Transverse colon (tissue), 4 donors: ENCODE measurements around the gene SLC6A9. TPM values are rescaled to one million over a fixed set of nuclear protein-coding genes. Genes with fewer than 3 reads are reported as not detected.
A peak's percentile ranks its signal among the peaks of the same experiment; 100 is the strongest.

Experiments used
- DNase-seq: peaks from one replicate; pipeline ENCODE4 v3.0.0-alpha.2; 2019
- H3K27ac ChIP-seq, 4 donors: fragments of 200-600 bp; sonication (generic); 2 replicates each; pipeline ENCODE4 v1.5.1; 2016 to 2018; ENCODE audit warnings: inconsistent platforms in 4 of 4
- H3K27me3 ChIP-seq: fragments of 200-600 bp; sonication (generic); 2 replicates; pipeline ENCODE4 v1.5.1; 2017; ENCODE audit warnings: inconsistent platforms
- H3K36me3 ChIP-seq, 4 donors: fragments of 200-600 bp; sonication (generic); 2 replicates each; pipeline ENCODE4 v1.5.1; 2017 to 2019; ENCODE audit warnings: inconsistent platforms in 4 of 4
- H3K4me1 ChIP-seq, 4 donors: fragments of 200-600 bp; sonication (generic); 2 replicates each; pipeline ENCODE4 v1.5.1; 2017 to 2020; ENCODE audit warnings: inconsistent platforms in 4 of 4
- H3K4me3 ChIP-seq, 4 donors: fragments of 200-600 bp; sonication (generic); 1 replicate in 1 of 4; 2 replicates in 3 of 4; pipeline versions ENCODE4 v1.5.1 to v1.6.1; 2017 to 2019; ENCODE audit warnings: inconsistent platforms in 4 of 4
- H3K9me3 ChIP-seq, 2 donors: fragments of 200-600 bp; sonication (generic); 2 replicates each; pipeline ENCODE4 v1.5.1; 2017 to 2019; ENCODE audit warnings: inconsistent platforms in 2 of 2
- CTCF ChIP-seq, 5 experiments: fragments of 200-600 bp in 3 of 5; fragments of 450-650 bp in 2 of 5; sonication (generic) in 3 of 5; IDR thresholded peaks; 1 replicate in 2 of 5; 2 replicates in 3 of 5; pipeline ENCODE4 v1.5.1; 2016 to 2017; ENCODE audit warnings: antibody characterized with exemption in 5 of 5, inconsistent platforms in 3 of 5, mild to moderate bottlenecking in 2 of 5, moderate library complexity in 1 of 5
- EP300 ChIP-seq: sonication (generic); formaldehyde crosslinking; IDR thresholded peaks from one replicate; pipeline ENCODE4 v1.6.1; 2017; ENCODE audit warnings: antibody characterized with exemption, low read depth
- POLR2A ChIP-seq: fragments of 450-650 bp; IDR thresholded peaks from one replicate; pipeline ENCODE4 v1.6.1; 2016; ENCODE audit warnings: antibody characterized with exemption, mild to moderate bottlenecking, moderate library complexity
- POLR2AphosphoS5 ChIP-seq, 3 donors: sonication (generic); formaldehyde crosslinking; IDR thresholded peaks; one replicate each; pipeline ENCODE4 v1.6.1; 2016; ENCODE audit warnings: antibody characterized with exemption in 3 of 3
- WGBS, 2 donors: methylation state at CpG; one replicate each; pipeline ENCODE4 v1.1.5; 2018; ENCODE audit warnings: low coverage in 1 of 2; 5-methylcytosine and 5-hydroxymethylcytosine counted together
- in situ Hi-C, 4 donors: fragments of 200-750 bp; cut with MboI; loops; one replicate each; pipeline versions ENCODE4 v1.15.0 to v1.15.1; 2017; ENCODE audit warnings: low sequenced_read_pairs in 3 of 4, low pct_ligation_motif_present in 1 of 4, low pct_unique_long_range_greater_than_20kb in 1 of 4
- intact Hi-C: fragments of 100-400 bp; cut with DNase I; formaldehyde crosslinking; loops from one replicate; pipeline ENCODE4 v1.15.1; 2023; ENCODE audit warnings: low total_unique reads
- total RNA-seq, 4 donors: library from RNA; depleted of rRNA; stranded (reverse); fragments of >200 nt; gene quantifications; one replicate each; pipeline ENCODE4 v1.1.0, GENCODE V29; 2016

Gene SLC6A9
- total RNA-seq, 4 donors from 2014 or later = 22.4 to 31.8 (median 29.5) TPM

- H3K27me3 ChIP-seq = no peaks in the 10 kb centered on the region
- H3K9me3 ChIP-seq = no peaks in the 10 kb centered on the region
- H3K36me3 ChIP-seq = no peaks in the 10 kb centered on the region
- intact Hi-C loops (no loop called here), in situ Hi-C loops (no loop called here)
- H3K4me3 ChIP-seq = no peak overlapping the region
- no peak overlapping the region for H3K27ac ChIP-seq
- TF ChIP-seq POLR2A (no peak), CTCF (IDR thresholded peaks at IDR 0.05) (no peak)
- 85 to 100% methylated on average over 1 to 2 of the region's 2 CpGs for WGBS, 2 donors
- peaks cover 0 to 15% (median 11%) of the 10 kb centered on the region in 4 donors for H3K4me1 ChIP-seq
- DNase-seq = no peak
Observed at GRCh38 chr1:44061857-44062256, 30.6 kb upstream of the SLC6A9 start.

- in situ Hi-C loops = no loop called here
Observed at GRCh38 chr1:44060830-44061267, 29.6 kb upstream of the SLC6A9 start.

GRCh38 chr1:44059664-44060355, 28.5 kb upstream of the SLC6A9 start:
- WGBS, 2 donors = 48 to 59% methylated on average over 5 of the region's 5 CpGs
- intact Hi-C loops (no loop called here), in situ Hi-C loops (no loop called here)
- H3K4me1 ChIP-seq = peaks cover 0 to 15% (median 11%) of the 10 kb centered on the region in 4 donors
- no peak overlapping the region for H3K4me3 ChIP-seq
- peak; percentile 17 for DNase-seq
- H3K36me3 ChIP-seq = no peaks in the 10 kb centered on the region
- H3K27ac ChIP-seq = peak overlapping the region in 3 of 4 donors; percentile 1 to 47 (median 13)
- H3K27me3 ChIP-seq = no peaks in the 10 kb centered on the region
- TF ChIP-seq POLR2AphosphoS5 (IDR thresholded peaks at IDR 0.05) = no peak
- TF ChIP-seq EP300 = no peak
- no peak for TF ChIP-seq POLR2A
- TF ChIP-seq CTCF (IDR thresholded peaks at IDR 0.05) = no peak
- no peaks in the 10 kb centered on the region for H3K9me3 ChIP-seq

More at GRCh38 chr1:44060830-44061267, 29.6 kb upstream of the SLC6A9 start:
- WGBS, 2 donors = 79% methylated on average over 4 of the region's 4 CpGs; no CpG with 5 or more reads in 1 of the 2 donors
- Histone ChIP-seq H3K27ac (no peak overlapping the region), H3K27me3 (no peaks in the 10 kb centered on the region), H3K4me3 (no peak overlapping the region), H3K36me3 (no peaks in the 10 kb centered on the region), H3K4me1 (peaks cover 0 to 15% (median 11%) of the 10 kb centered on the region in 4 donors), H3K9me3 (no peaks in the 10 kb centered on the region)
- intact Hi-C loops = no loop called here
- no peak for DNase-seq
- TF ChIP-seq CTCF (IDR thresholded peaks at IDR 0.05) = no peak
- TF ChIP-seq POLR2A = no peak
- TF ChIP-seq POLR2AphosphoS5 (IDR thresholded peaks at IDR 0.05) = no peak
- no peak for TF ChIP-seq EP300

GRCh38 chr1:44059212-44059611, 27.9 kb upstream of the SLC6A9 start:
- Histone ChIP-seq H3K4me3 (no peak overlapping the region), H3K9me3 (no peaks in the 10 kb centered on the region), H3K36me3 (no peaks in the 10 kb centered on the region), H3K4me1 (peaks cover 0 to 15% (median 11%) of the 10 kb centered on the region in 4 donors), H3K27ac (peak overlapping the region in 2 of 4 donors; percentile 2 to 47), H3K27me3 (no peaks in the 10 kb centered on the region)
- in situ Hi-C loops = no loop called here
- DNase-seq = no peak
- WGBS, 2 donors = 97 to 100% methylated on average over 1 of the region's 1 CpG
- TF ChIP-seq POLR2A (no peak), CTCF (IDR thresholded peaks at IDR 0.05) (no peak), EP300 (no peak), POLR2AphosphoS5 (IDR thresholded peaks at IDR 0.05) (no peak)
- intact Hi-C loops = no loop called here
